ENCODE data around the gene AQP5. TPM values are rescaled to one million over a fixed set of nuclear protein-coding genes. Genes with fewer than 3 reads are reported as not detected.
"Not testable (repeated sequence)": the region's sequence is repeated elsewhere in the genome, so short reads cannot be mapped to it uniquely, and the experiment has no call there.

AQP5 gene
- total RNA-seq, 1 donor from 2014 or later = not detected

GRCh38 chr12:49979016-49979586 is 17.4 kb downstream of the AQP5 start:
- DNase-seq (ENCODE audit: extremely low read depth, low read depth, low spot score) = no peak

GRCh38 chr12:49979791-49980190 is 18.1 kb downstream of the AQP5 start:
- DNase-seq (ENCODE audit: extremely low read depth, low read depth, low spot score) = no peak

- no peak for DNase-seq (ENCODE audit: extremely low read depth, low read depth, low spot score)
These were observed 19.1 kb downstream of the AQP5 start for GRCh38 chr12:49980501-49981349.

- no peak for DNase-seq (ENCODE audit: extremely low read depth, low read depth, low spot score)
These were observed 20.8 kb downstream of the AQP5 start for GRCh38 chr12:49982246-49983087.

GRCh38 chr12:49983892-49984291 is 22.2 kb downstream of the AQP5 start:
- no peak for DNase-seq (ENCODE audit: extremely low read depth, low read depth, low spot score)

GRCh38 chr12:49984476-49985359 is 23.0 kb downstream of the AQP5 start:
- DNase-seq (ENCODE audit: extremely low read depth, low read depth, low spot score) = no peak

GRCh38 chr12:49985981-49986380 is 24.3 kb downstream of the AQP5 start:
- no peak for DNase-seq (ENCODE audit: extremely low read depth, low read depth, low spot score)

GRCh38 chr12:49986476-49986875 is 24.8 kb downstream of the AQP5 start:
- not testable (repeated sequence) for DNase-seq (ENCODE audit: extremely low read depth, low read depth, low spot score)

- no peak for DNase-seq (ENCODE audit: extremely low read depth, low read depth, low spot score)
These were observed 26.1 kb downstream of the AQP5 start for GRCh38 chr12:49987625-49988303.

- not testable (repeated sequence) for DNase-seq (ENCODE audit: extremely low read depth, low read depth, low spot score)
These were observed 27.7 kb downstream of the AQP5 start for GRCh38 chr12:49989400-49989799.

GRCh38 chr12:49990273-49990672 is 28.6 kb downstream of the AQP5 start:
- DNase-seq (ENCODE audit: extremely low read depth, low read depth, low spot score) = no peak

GRCh38 chr12:49998453-49998852 is 36.8 kb downstream of the AQP5 start:
- no peak for DNase-seq (ENCODE audit: extremely low read depth, low read depth, low spot score)

- no peak for DNase-seq (ENCODE audit: extremely low read depth, low read depth, low spot score)
These were observed 41.9 kb downstream of the AQP5 start for GRCh38 chr12:50003595-50003994.

GRCh38 chr12:50004696-50005095 is 43.0 kb downstream of the AQP5 start:
- no peak for DNase-seq (ENCODE audit: extremely low read depth, low read depth, low spot score)

GRCh38 chr12:50005175-50005574 is 43.5 kb downstream of the AQP5 start:
- DNase-seq (ENCODE audit: extremely low read depth, low read depth, low spot score) = no peak

GRCh38 chr12:50006280-50006679 is 44.6 kb downstream of the AQP5 start:
- no peak for DNase-seq (ENCODE audit: extremely low read depth, low read depth, low spot score)

GRCh38 chr12:50006754-50007442 is 45.2 kb downstream of the AQP5 start:
- DNase-seq (ENCODE audit: extremely low read depth, low read depth, low spot score) = no peak

- DNase-seq (ENCODE audit: extremely low read depth, low read depth, low spot score) = no peak
These were observed 51.9 kb downstream of the AQP5 start for GRCh38 chr12:50013361-50014147.
